B cell (primary cell): ENCODE measurements around the gene C1QL1. TPM values are rescaled to one million over a fixed set of nuclear protein-coding genes. Genes with fewer than 3 reads are reported as not detected.

Experiments used
- ATAC-seq: fragments of 200-7000 bp; cut with Tn5 transposase; one replicate; pipeline ENCODE4 v1.10.0; 2021; ENCODE audit warnings: low read depth, mild to moderate bottlenecking, moderate number of reproducible peaks, moderate library complexity
- CTCF ChIA-PET: fragments of 350-600 bp; sonication (Branson Sonifier 250); formaldehyde crosslinking; loops from one replicate; lab custom pipeline; 2021; ENCODE audit warnings: antibody characterized with exemption, inconsistent platforms; lab: Charles Lee
- POLR2A ChIA-PET: fragments of 350-600 bp; sonication (Branson Sonifier 250); formaldehyde crosslinking; loops from one replicate; lab custom pipeline; 2021; ENCODE audit warnings: antibody characterized with exemption; lab: Charles Lee
- DNase-seq: peaks from one replicate; pipeline ENCODE4 v3.0.0; 2013
- H2AFZ ChIP-seq: 2 replicates; pipeline ENCODE4 v1.6.1; 2012; ENCODE audit warnings: mild to moderate bottlenecking, low read depth, low read length; ENCODE audit not compliant: insufficient read depth, poor library complexity, severe bottlenecking
- H3K27ac ChIP-seq, 2 donors: 1 replicate in 1 of 2; 2 replicates in 1 of 2; pipeline ENCODE4 v1.5.1; 2012 to 2013; ENCODE audit warnings: low read length in 2 of 2, mild to moderate bottlenecking in 2 of 2, moderate library complexity in 1 of 2
- H3K27me3 ChIP-seq, 4 experiments: fragments of 200-600 bp in 1 of 4; sonication (generic) in 1 of 4; replicated peaks in 1 of 4; 1 replicate in 2 of 4; 2 replicates in 2 of 4; pipeline versions ENCODE4 v1.6.1 to v1.7.0; 2013 to 2016; ENCODE audit warnings: low read length in 3 of 4, mild to moderate bottlenecking in 2 of 4, mixed read lengths in 1 of 4, moderate library complexity in 1 of 4; ENCODE audit not compliant: insufficient read depth in 4 of 4, control insufficient read depth in 3 of 4; ENCODE audit errors: control extremely low read depth in 1 of 4
- H3K36me3 ChIP-seq, 2 experiments: replicated peaks in 1 of 2; 1 replicate in 1 of 2; 2 replicates in 1 of 2; pipeline versions ENCODE4 v1.6.1 to v1.7.1; 2013; ENCODE audit warnings: low read length in 1 of 2; ENCODE audit not compliant: insufficient read depth in 2 of 2, control insufficient read depth in 1 of 2; ENCODE audit errors: control extremely low read depth in 1 of 2, extremely low read depth in 1 of 2
- H3K4me1 ChIP-seq, 2 donors: fragments of 200-600 bp in 1 of 2; sonication (generic) in 1 of 2; 1 replicate in 1 of 2; 2 replicates in 1 of 2; pipeline versions ENCODE4 v1.5.1 to v1.6.1; 2013 to 2017; ENCODE audit warnings: low read length in 2 of 2; ENCODE audit not compliant: control insufficient read depth in 2 of 2, insufficient read depth in 2 of 2
- H3K4me2 ChIP-seq: replicated peaks from 2 replicates; pipeline ENCODE3; 2012; ENCODE audit warnings: mild to moderate bottlenecking, low read depth, low read length; ENCODE audit not compliant: poor library complexity, severe bottlenecking
- H3K4me3 ChIP-seq, 5 experiments: fragments of 200-600 bp in 1 of 5; sonication (generic) in 1 of 5; 1 replicate in 3 of 5; 2 replicates in 2 of 5; pipeline versions ENCODE4 v1.5.1 to v1.7.0; 2011 to 2016; ENCODE audit warnings: low read length in 4 of 5, mild to moderate bottlenecking in 4 of 5, low read depth in 2 of 5, control low read depth in 1 of 5, moderate library complexity in 1 of 5; ENCODE audit not compliant: insufficient read depth in 1 of 5; ENCODE audit errors: control extremely low read depth in 1 of 5, extremely low read depth in 1 of 5
- H3K79me2 ChIP-seq: fragments of 200-600 bp; sonication (generic); one replicate; pipeline ENCODE4 v1.6.0; 2016; ENCODE audit warnings: low read length; ENCODE audit not compliant: control insufficient read depth, insufficient read depth
- H3K9ac ChIP-seq: fragments of 200-600 bp; sonication (generic); 2 replicates; pipeline ENCODE4 v1.6.1; 2017; ENCODE audit warnings: mild to moderate bottlenecking, low read length, moderate library complexity
- H3K9me3 ChIP-seq, 3 donors: one replicate each; pipeline versions ENCODE4 v1.6.1 to v1.7.1; 2013; ENCODE audit warnings: low read length in 2 of 3; ENCODE audit not compliant: control insufficient read depth in 2 of 3, insufficient read depth in 1 of 3; ENCODE audit errors: control extremely low read depth in 1 of 3
- H4K20me1 ChIP-seq: 2 replicates; pipeline ENCODE4 v1.6.0; 2012; ENCODE audit warnings: mild to moderate bottlenecking, low read length; ENCODE audit not compliant: insufficient read depth, control insufficient read depth, poor library complexity, severe bottlenecking
- H3K27ac Mint-ChIP-seq: one replicate; pipeline ENCODE4 v1.8.0; 2021; ENCODE audit warnings: mixed read lengths
- H3K27me3 Mint-ChIP-seq: one replicate; pipeline ENCODE4 v1.8.0; 2021; ENCODE audit warnings: mixed read lengths
- H3K4me1 Mint-ChIP-seq: one replicate; pipeline ENCODE4 v1.8.0; 2021; ENCODE audit warnings: mixed read lengths
- H3K4me3 Mint-ChIP-seq: one replicate; pipeline ENCODE4 v1.8.0; 2021; ENCODE audit warnings: mixed read lengths
- H3K9me3 Mint-ChIP-seq: one replicate; pipeline ENCODE4 v1.8.0; 2022; ENCODE audit warnings: mixed read lengths; ENCODE audit not compliant: insufficient read depth
- CTCF ChIP-seq: fragments of 200-600 bp; IDR thresholded peaks from one replicate; pipeline ENCODE4 v1.8.0; 2022; ENCODE audit warnings: antibody characterized with exemption, mild to moderate bottlenecking
- EZH2 ChIP-seq: IDR thresholded peaks from 2 replicates; pipeline ENCODE4 v1.6.1; 2012; ENCODE audit warnings: borderline replicate concordance, low read depth, mild to moderate bottlenecking, moderate library complexity, low read length; ENCODE audit not compliant: insufficient read depth, poor library complexity, severe bottlenecking
- WGBS: methylation state at CpG from one replicate; pipeline ENCODE4 v1.1.5; 2013; ENCODE audit warnings: missing lambda C conversion rate; ENCODE audit not compliant: insufficient coverage; 5-methylcytosine and 5-hydroxymethylcytosine counted together
- intact Hi-C: fragments of 100-400 bp; cut with micrococcal nuclease; formaldehyde crosslinking; loops from one replicate; pipeline ENCODE4 v1.10.0; 2022
- polyA plus RNA-seq: library from polyadenylated mRNA; depleted of rRNA; stranded (reverse); fragments of >200 nt; gene quantifications from 2 replicates; pipeline ENCODE4 v1.2.3, GENCODE V29; 2012
- total RNA-seq, 2 donors: library from RNA; stranded (reverse); fragments of 120-200 nt in 1 of 2; gene quantifications; 1 replicate in 1 of 2; 2 replicates in 1 of 2; pipeline versions ENCODE4 v1.2.3 to v1.2.4, GENCODE V29; 2013 to 2022

C1QL1 gene
- total and polyA plus RNA-seq, 2 donors (not counting 1 experiment from before 2014, with no cell fraction given): not detected

GRCh38 chr17:44948315-44948795 lies 19.7 kb downstream of the C1QL1 start:
- Histone ChIP-seq H3K79me2 (peaks cover 35% of the 10 kb centered on the region), H3K4me1 (peaks cover 7 to 15% of the 10 kb centered on the region in 2 donors), H3K27ac (no peak overlapping the region), H3K4me3 (peak overlapping the region; percentile 62 to 79 (median 67)), H3K9me3 (no peaks in the 10 kb centered on the region), H3K36me3 (no peaks in the 10 kb centered on the region), H2AFZ (peak overlapping the region; percentile 79), H3K4me2 (peak overlapping the region; percentile 97), H4K20me1 (no peaks in the 10 kb centered on the region), H3K9ac (peak overlapping the region; percentile 65), H3K27me3 (peaks cover 0 to 4% (median 4%) of the 10 kb centered on the region in 4 experiments)
- H3K9me3 Mint-ChIP-seq: no peaks in the 10 kb centered on the region
- WGBS: 31% methylated on average over 2 of the region's 7 CpGs
- ATAC-seq: no peak
- peak overlapping the region; percentile 95 for H3K27ac Mint-ChIP-seq
- CTCF ChIA-PET: no interaction called here
- TF ChIP-seq EZH2 (no peak), CTCF (no peak)
- peaks cover 8% of the 10 kb centered on the region for H3K4me1 Mint-ChIP-seq
- DNase-seq: peak; percentile 31
- peaks cover 6% of the 10 kb centered on the region for H3K27me3 Mint-ChIP-seq
- H3K4me3 Mint-ChIP-seq: peak overlapping the region; percentile 99
- POLR2A ChIA-PET: no interaction called here
- intact Hi-C loops: no loop called here

DNA sequence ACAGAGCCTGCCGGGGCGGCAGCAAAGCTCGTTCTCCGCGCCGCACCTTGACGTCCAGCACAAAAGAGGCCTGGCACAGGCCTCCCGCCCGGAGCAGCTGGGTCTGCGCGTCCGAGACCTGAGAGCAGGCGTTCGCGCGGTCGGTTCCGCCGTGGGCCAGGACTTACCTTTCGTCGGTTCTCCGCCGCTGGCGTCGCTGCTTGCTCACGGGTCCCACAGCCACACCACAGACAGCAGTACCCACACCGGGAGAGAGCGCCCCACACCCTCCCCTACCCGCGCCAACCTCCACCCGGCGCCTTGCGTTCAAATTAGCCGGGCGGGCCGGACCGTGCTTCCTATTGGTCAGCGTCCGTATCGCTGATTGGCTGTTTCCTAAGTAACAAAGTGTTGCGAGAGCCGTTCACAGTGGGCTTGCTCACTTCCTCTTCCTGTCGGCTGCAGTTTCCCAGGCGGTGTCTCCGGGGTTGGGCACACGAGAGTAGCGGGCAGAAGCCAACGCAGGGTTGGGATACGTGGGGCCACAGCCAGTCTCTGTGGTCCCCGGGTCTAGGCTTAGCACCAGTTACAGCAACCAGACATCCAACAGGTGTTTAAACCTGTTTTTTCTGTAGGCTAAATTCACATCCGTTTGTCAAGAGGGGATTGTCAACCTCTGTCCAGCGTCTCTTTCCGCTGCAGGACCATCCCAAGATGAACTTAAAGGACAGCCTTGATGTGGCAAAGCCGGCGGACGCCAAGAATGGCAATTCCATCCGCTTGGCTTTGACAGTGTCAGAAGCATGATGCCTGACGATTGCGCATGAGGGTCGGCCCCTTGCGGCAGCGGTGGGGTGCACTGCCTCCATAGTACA lies 20.4 kb downstream of the C1QL1 start, which contains the start of gene KIF18B:
Gene KIF18B (minus strand): TSS at position 313 of the 854 bp plus-strand sequence. CDS start 11,429 bp downstream, outside the sequence.
- Histone ChIP-seq H3K9ac (peak within 1 kb of the TSS; percentile 65), H3K4me1 (peaks cover 7 to 15% of the 10 kb centered on the region in 2 donors), H3K27ac (peak within 1 kb of the TSS; percentile 56 to 64), H3K36me3 (no peaks in the 10 kb centered on the region), H3K27me3 (peaks cover 0 to 4% (median 4%) of the 10 kb centered on the region in 4 experiments), H3K9me3 (no peaks in the 10 kb centered on the region), H3K79me2 (peaks cover 36% of the 10 kb centered on the region), H3K4me2 (peak within 1 kb of the TSS; percentile 97), H4K20me1 (no peaks in the 10 kb centered on the region), H2AFZ (peak within 1 kb of the TSS; percentile 79), H3K4me3 (peak within 1 kb of the TSS; percentile 62 to 79 (median 67))
- DNase-seq (peak; percentile 91), ATAC-seq (peak; percentile 98)
- CTCF ChIA-PET: no interaction called here
- peaks cover 8% of the 10 kb centered on the region for H3K4me1 Mint-ChIP-seq
- H3K27me3 Mint-ChIP-seq: peaks cover 6% of the 10 kb centered on the region
- no peaks in the 10 kb centered on the region for H3K9me3 Mint-ChIP-seq
- 3% methylated on average over 62 of the region's 62 CpGs for WGBS
- peak within 1 kb of the TSS; percentile 99 for H3K4me3 Mint-ChIP-seq
- intact Hi-C loops: loop anchor here (1.0 kb wide), 4 partner anchors 21 to 188 kb away; partner anchors contain the start of genes ACBD4, C1QL1, EFTUD2 and NMT1
- POLR2A ChIA-PET: no interaction called here
- H3K27ac Mint-ChIP-seq: peak within 1 kb of the TSS; percentile 95
- TF ChIP-seq EZH2 (no peak), CTCF (no peak)
